CD4-positive, alpha-beta T cell treated with Interleukin-6 for 4 hours (primary cell): ENCODE measurements around the gene BRD1.

Source experiments
- DNase-seq: peaks from one replicate; pipeline ENCODE4 v3.0.0-alpha.2; 2020; ENCODE audit warnings: mixed read lengths

BRD1 gene

GRCh38 chr22:49749227-49749626 lies 78.4 kb downstream of the BRD1 start:
- no peak for DNase-seq

GRCh38 chr22:49748514-49748913 lies 79.2 kb downstream of the BRD1 start:
- DNase-seq, result no peak

GRCh38 chr22:49747716-49748115 lies 80.0 kb downstream of the BRD1 start:
- DNase-seq, result no peak

GRCh38 chr22:49747130-49747529 lies 80.5 kb downstream of the BRD1 start:
- DNase-seq, result no peak

- DNase-seq, result no peak
Measured at GRCh38 chr22:49746065-49746464, 81.6 kb downstream of the BRD1 start.

GRCh38 chr22:49740242-49740641 lies 87.4 kb downstream of the BRD1 start:
- DNase-seq, result no peak

- no peak for DNase-seq
Measured at GRCh38 chr22:49739138-49739537, 88.5 kb downstream of the BRD1 start.

- DNase-seq, result no peak
Measured at GRCh38 chr22:49738566-49738965, 89.1 kb downstream of the BRD1 start.

GRCh38 chr22:49738006-49738405 lies 89.7 kb downstream of the BRD1 start:
- DNase-seq, result no peak

- no peak for DNase-seq
Measured at GRCh38 chr22:49737101-49737551, 90.5 kb downstream of the BRD1 start.

- DNase-seq, result no peak
Measured at GRCh38 chr22:49736538-49736937, 91.1 kb downstream of the BRD1 start.

- no peak for DNase-seq
Measured at GRCh38 chr22:49735901-49736421, 91.7 kb downstream of the BRD1 start.

GRCh38 chr22:49735411-49735900 lies 92.2 kb downstream of the BRD1 start:
- peak; percentile 6 for DNase-seq

- no peak for DNase-seq
Measured at GRCh38 chr22:49734882-49735281, 92.8 kb downstream of the BRD1 start.

GRCh38 chr22:49734390-49734789 lies 93.3 kb downstream of the BRD1 start:
- DNase-seq, result no peak

- no peak for DNase-seq
Measured at GRCh38 chr22:49733631-49734030, 94.0 kb downstream of the BRD1 start.

GRCh38 chr22:49730656-49731055 lies 97.0 kb downstream of the BRD1 start:
- no peak for DNase-seq

- no peak for DNase-seq
Measured at GRCh38 chr22:49728570-49729271, 99.0 kb downstream of the BRD1 start.

GRCh38 chr22:49727881-49728569 lies 99.6 kb downstream of the BRD1 start:
- no peak for DNase-seq

GRCh38 chr22:49727191-49727880 lies 100.3 kb downstream of the BRD1 start:
- no peak for DNase-seq

GRCh38 chr22:49726701-49727101 lies 101.0 kb downstream of the BRD1 start:
- DNase-seq, result no peak

GRCh38 chr22:49726022-49726681 lies 101.5 kb downstream of the BRD1 start:
- no peak for DNase-seq

GRCh38 chr22:49725516-49725915 lies 102.2 kb downstream of the BRD1 start:
- no peak for DNase-seq
